B cell (primary cell): ENCODE measurements around the gene IL1RL1. TPM values are rescaled to one million over a fixed set of nuclear protein-coding genes. Genes with fewer than 3 reads are reported as not detected.
"Not testable (repeated sequence)": the region's sequence is repeated elsewhere in the genome, so short reads cannot be mapped to it uniquely, and the experiment has no call there.

ENCODE experiments used
- ATAC-seq: fragments of 200-7000 bp; cut with Tn5 transposase; one replicate; pipeline ENCODE4 v1.10.0; 2021; ENCODE audit warnings: low read depth, mild to moderate bottlenecking, moderate number of reproducible peaks, moderate library complexity
- CTCF ChIA-PET: fragments of 350-600 bp; sonication (Branson Sonifier 250); formaldehyde crosslinking; loops from one replicate; lab custom pipeline; 2021; ENCODE audit warnings: antibody characterized with exemption, inconsistent platforms; lab: Charles Lee
- POLR2A ChIA-PET: fragments of 350-600 bp; sonication (Branson Sonifier 250); formaldehyde crosslinking; loops from one replicate; lab custom pipeline; 2021; ENCODE audit warnings: antibody characterized with exemption; lab: Charles Lee
- DNase-seq: peaks from one replicate; pipeline ENCODE4 v3.0.0; 2013
- H2AFZ ChIP-seq: 2 replicates; pipeline ENCODE4 v1.6.1; 2012; ENCODE audit warnings: mild to moderate bottlenecking, low read depth, low read length; ENCODE audit not compliant: insufficient read depth, poor library complexity, severe bottlenecking
- H3K27ac ChIP-seq, 2 donors: 1 replicate in 1 of 2; 2 replicates in 1 of 2; pipeline ENCODE4 v1.5.1; 2012 to 2013; ENCODE audit warnings: low read length in 2 of 2, mild to moderate bottlenecking in 2 of 2, moderate library complexity in 1 of 2
- H3K27me3 ChIP-seq, 4 experiments: fragments of 200-600 bp in 1 of 4; sonication (generic) in 1 of 4; replicated peaks in 1 of 4; 1 replicate in 2 of 4; 2 replicates in 2 of 4; pipeline versions ENCODE4 v1.6.1 to v1.7.0; 2013 to 2016; ENCODE audit warnings: low read length in 3 of 4, mild to moderate bottlenecking in 2 of 4, mixed read lengths in 1 of 4, moderate library complexity in 1 of 4; ENCODE audit not compliant: insufficient read depth in 4 of 4, control insufficient read depth in 3 of 4; ENCODE audit errors: control extremely low read depth in 1 of 4
- H3K36me3 ChIP-seq, 2 experiments: replicated peaks in 1 of 2; 1 replicate in 1 of 2; 2 replicates in 1 of 2; pipeline versions ENCODE4 v1.6.1 to v1.7.1; 2013; ENCODE audit warnings: low read length in 1 of 2; ENCODE audit not compliant: insufficient read depth in 2 of 2, control insufficient read depth in 1 of 2; ENCODE audit errors: control extremely low read depth in 1 of 2, extremely low read depth in 1 of 2
- H3K4me1 ChIP-seq, 2 donors: fragments of 200-600 bp in 1 of 2; sonication (generic) in 1 of 2; 1 replicate in 1 of 2; 2 replicates in 1 of 2; pipeline versions ENCODE4 v1.5.1 to v1.6.1; 2013 to 2017; ENCODE audit warnings: low read length in 2 of 2; ENCODE audit not compliant: control insufficient read depth in 2 of 2, insufficient read depth in 2 of 2
- H3K4me2 ChIP-seq: replicated peaks from 2 replicates; pipeline ENCODE3; 2012; ENCODE audit warnings: mild to moderate bottlenecking, low read depth, low read length; ENCODE audit not compliant: poor library complexity, severe bottlenecking
- H3K4me3 ChIP-seq, 5 experiments: fragments of 200-600 bp in 1 of 5; sonication (generic) in 1 of 5; 1 replicate in 3 of 5; 2 replicates in 2 of 5; pipeline versions ENCODE4 v1.5.1 to v1.7.0; 2011 to 2016; ENCODE audit warnings: low read length in 4 of 5, mild to moderate bottlenecking in 4 of 5, low read depth in 2 of 5, control low read depth in 1 of 5, moderate library complexity in 1 of 5; ENCODE audit not compliant: insufficient read depth in 1 of 5; ENCODE audit errors: control extremely low read depth in 1 of 5, extremely low read depth in 1 of 5
- H3K79me2 ChIP-seq: fragments of 200-600 bp; sonication (generic); one replicate; pipeline ENCODE4 v1.6.0; 2016; ENCODE audit warnings: low read length; ENCODE audit not compliant: control insufficient read depth, insufficient read depth
- H3K9ac ChIP-seq: fragments of 200-600 bp; sonication (generic); 2 replicates; pipeline ENCODE4 v1.6.1; 2017; ENCODE audit warnings: mild to moderate bottlenecking, low read length, moderate library complexity
- H3K9me3 ChIP-seq, 3 donors: one replicate each; pipeline versions ENCODE4 v1.6.1 to v1.7.1; 2013; ENCODE audit warnings: low read length in 2 of 3; ENCODE audit not compliant: control insufficient read depth in 2 of 3, insufficient read depth in 1 of 3; ENCODE audit errors: control extremely low read depth in 1 of 3
- H4K20me1 ChIP-seq: 2 replicates; pipeline ENCODE4 v1.6.0; 2012; ENCODE audit warnings: mild to moderate bottlenecking, low read length; ENCODE audit not compliant: insufficient read depth, control insufficient read depth, poor library complexity, severe bottlenecking
- H3K27ac Mint-ChIP-seq: one replicate; pipeline ENCODE4 v1.8.0; 2021; ENCODE audit warnings: mixed read lengths
- H3K27me3 Mint-ChIP-seq: one replicate; pipeline ENCODE4 v1.8.0; 2021; ENCODE audit warnings: mixed read lengths
- H3K4me1 Mint-ChIP-seq: one replicate; pipeline ENCODE4 v1.8.0; 2021; ENCODE audit warnings: mixed read lengths
- H3K4me3 Mint-ChIP-seq: one replicate; pipeline ENCODE4 v1.8.0; 2021; ENCODE audit warnings: mixed read lengths
- H3K9me3 Mint-ChIP-seq: one replicate; pipeline ENCODE4 v1.8.0; 2022; ENCODE audit warnings: mixed read lengths; ENCODE audit not compliant: insufficient read depth
- EZH2 ChIP-seq: IDR thresholded peaks from 2 replicates; pipeline ENCODE4 v1.6.1; 2012; ENCODE audit warnings: borderline replicate concordance, low read depth, mild to moderate bottlenecking, moderate library complexity, low read length; ENCODE audit not compliant: insufficient read depth, poor library complexity, severe bottlenecking
- WGBS: methylation state at CpG from one replicate; pipeline ENCODE4 v1.1.5; 2013; ENCODE audit warnings: missing lambda C conversion rate; ENCODE audit not compliant: insufficient coverage; 5-methylcytosine and 5-hydroxymethylcytosine counted together
- intact Hi-C: fragments of 100-400 bp; cut with micrococcal nuclease; formaldehyde crosslinking; loops from one replicate; pipeline ENCODE4 v1.10.0; 2022
- polyA plus RNA-seq: library from polyadenylated mRNA; depleted of rRNA; stranded (reverse); fragments of >200 nt; gene quantifications from 2 replicates; pipeline ENCODE4 v1.2.3, GENCODE V29; 2012
- total RNA-seq, 2 donors: library from RNA; stranded (reverse); fragments of 120-200 nt in 1 of 2; gene quantifications; 1 replicate in 1 of 2; 2 replicates in 1 of 2; pipeline versions ENCODE4 v1.2.3 to v1.2.4, GENCODE V29; 2013 to 2022

The IL1RL1 gene
- total and polyA plus RNA-seq, 2 donors (not counting 1 experiment from before 2014, with no cell fraction given), result not detected

- peaks cover 26% of the 10 kb centered on the region for H3K27me3 Mint-ChIP-seq
- H3K79me2 ChIP-seq, result no peaks in the 10 kb centered on the region
- WGBS, result 81% methylated on average over 2 of the region's 6 CpGs
- no peak overlapping the region for H3K4me3 ChIP-seq
- no peak overlapping the region for H3K27ac ChIP-seq
- ChIA-PET CTCF (no interaction called here), POLR2A (no interaction called here)
- H3K4me2 ChIP-seq, result no peak overlapping the region
- DNase-seq, result no peak
- H3K4me1 Mint-ChIP-seq, result no peaks in the 10 kb centered on the region
- no peak overlapping the region for H3K4me3 Mint-ChIP-seq
- peaks cover 0 to 5% (median 0%) of the 10 kb centered on the region in 3 donors for H3K9me3 ChIP-seq
- H3K36me3 ChIP-seq, result no peaks in the 10 kb centered on the region
- H3K9ac ChIP-seq, result no peak overlapping the region
- no peaks in the 10 kb centered on the region for H3K4me1 ChIP-seq
- TF ChIP-seq EZH2, result no peak
- intact Hi-C loops, result no loop called here
- H2AFZ ChIP-seq, result no peak overlapping the region
- H3K27ac Mint-ChIP-seq, result no peak overlapping the region
- H3K9me3 Mint-ChIP-seq, result no peaks in the 10 kb centered on the region
- H3K27me3 ChIP-seq, result no peaks in the 10 kb centered on the region
- no peak for ATAC-seq
- H4K20me1 ChIP-seq, result no peaks in the 10 kb centered on the region
These were observed 10.8 kb downstream of the IL1RL1 start for GRCh38 chr2:102321941-102322719.

GRCh38 chr2:102324914-102325313 is 13.6 kb downstream of the IL1RL1 start:
- H3K27ac ChIP-seq, H3K27ac Mint-ChIP-seq, ATAC-seq, H2AFZ ChIP-seq, H3K4me1 Mint-ChIP-seq, CTCF ChIA-PET, H3K4me2 ChIP-seq, H3K4me3 ChIP-seq, H3K4me1 ChIP-seq, H3K9me3 Mint-ChIP-seq, POLR2A ChIA-PET, H3K9me3 ChIP-seq, H3K4me3 Mint-ChIP-seq, H3K79me2 ChIP-seq, intact Hi-C loops, H3K27me3 ChIP-seq, H3K36me3 ChIP-seq, DNase-seq, H3K9ac ChIP-seq, H4K20me1 ChIP-seq: not testable (repeated sequence)
- 88% methylated on average over 3 of the region's 5 CpGs for WGBS
- peaks cover 29% of the 10 kb centered on the region for H3K27me3 Mint-ChIP-seq
